A549 (cell line): ENCODE results near the gene APOBEC3C. TPM values are rescaled to one million over a fixed set of nuclear protein-coding genes. Genes with fewer than 3 reads are reported as not detected.

ENCODE experiments used
- ATAC-seq, 2 experiments: fragments of 200-7000 bp in 1 of 2; fragments of >200 bp in 1 of 2; cut with Nextera tagmentation in 1 of 2; cut with Tn5 transposase in 1 of 2; 3 replicates each; pipeline versions ENCODE4 v1.8.0 to v1.9.1; 2018 to 2020; ENCODE audit warnings: mild to moderate bottlenecking in 1 of 2, moderate library complexity in 1 of 2
- CTCF ChIA-PET: fragments of 300-600 bp; sonication (Branson Sonifier 250); formaldehyde crosslinking; extraction: SDS; loops from one replicate; lab custom pipeline; 2021; ENCODE audit warnings: antibody characterized with exemption, inconsistent platforms; lab: Yijun Ruan, JAX
- POLR2A ChIA-PET: fragments of 350-600 bp; formaldehyde crosslinking; extraction: SDS; loops from one replicate; lab custom pipeline; 2021; ENCODE audit warnings: antibody characterized with exemption, inconsistent platforms; lab: Yijun Ruan, JAX
- DNase-seq, 2 experiments: peaks; one replicate each; pipeline versions ENCODE4 v3.0.0 to v3.0.0-alpha.2; 2011 to 2016; ENCODE audit warnings: low read depth in 1 of 2, low spot score in 1 of 2
- FAIRE-seq: peaks from 2 replicates; lab custom pipeline; 2011; peaks lifted over from hg19 to GRCh38; lab: Jason Lieb, UNC
- H3K27ac ChIP-seq, 2 experiments: fragments of >200 bp; sonication (Bioruptor Twin); formaldehyde crosslinking; 3 replicates each; pipeline ENCODE4 v1.5.1; 2016 to 2017
- H3K4me1 ChIP-seq: fragments of >200 bp; sonication (Bioruptor Twin); formaldehyde crosslinking; 3 replicates; pipeline ENCODE4 v1.6.1; 2016
- H3K4me2 ChIP-seq: fragments of >200 bp; sonication (Bioruptor Twin); formaldehyde crosslinking; 3 replicates; pipeline ENCODE4 v1.6.1; 2016
- H3K4me3 ChIP-seq: fragments of >200 bp; sonication (Bioruptor Twin); formaldehyde crosslinking; 3 replicates; pipeline ENCODE4 v1.5.1; 2016
- H3K9me3 ChIP-seq: fragments of >200 bp; sonication (Bioruptor Twin); formaldehyde crosslinking; 3 replicates; pipeline ENCODE4 v1.6.1; 2016
- CBX2 ChIP-seq: fragments of 200-600 bp; sonication (generic); IDR thresholded peaks from 2 replicates; pipeline ENCODE4 v1.6.1; 2016; ENCODE audit warnings: low read depth, mild to moderate bottlenecking, borderline replicate concordance
- CTCF ChIP-seq: fragments of >200 bp; sonication (Bioruptor Twin); formaldehyde crosslinking; IDR thresholded peaks from 3 replicates; pipeline ENCODE4 v1.5.1; 2016
- EHF ChIP-seq: fragments of 250-450 bp; sonication (Bioruptor Pico); IDR thresholded peaks from 2 replicates; pipeline ENCODE4 v1.5.0; 2020; ENCODE audit warnings: mild to moderate bottlenecking
- EHMT2 ChIP-seq: fragments of 200-600 bp; sonication (generic); IDR thresholded peaks from 2 replicates; pipeline ENCODE4 v1.6.1; 2016; ENCODE audit warnings: antibody characterized with exemption, low read depth, mild to moderate bottlenecking, moderate library complexity
- FOSB ChIP-seq: fragments of 250-450 bp; sonication (Bioruptor Pico); IDR thresholded peaks from 2 replicates; pipeline ENCODE4 v1.5.0; 2020; ENCODE audit warnings: mild to moderate bottlenecking, moderate library complexity
- HES2 ChIP-seq: fragments of >200 bp; sonication (Bioruptor Twin); formaldehyde crosslinking; IDR thresholded peaks from 2 replicates; pipeline ENCODE4 v1.6.1; 2016
- MAFK ChIP-seq: fragments of 450-650 bp; IDR thresholded peaks from 2 replicates; pipeline ENCODE4 v1.6.1; 2014; ENCODE audit not compliant: partially characterized antibody
- MAX ChIP-seq: IDR thresholded peaks from 2 replicates; pipeline ENCODE4 v1.6.1; 2012
- MYC ChIP-seq: IDR thresholded peaks from 2 replicates; pipeline ENCODE4 v1.6.1; 2012; ENCODE audit warnings: mild to moderate bottlenecking, inconsistent platforms, low read length, improper control_type of control experiment, borderline replicate concordance
- NPAS2 ChIP-seq: fragments of 250-450 bp; sonication (Bioruptor Pico); IDR thresholded peaks from 2 replicates; pipeline ENCODE4 v1.8.0; 2022; ENCODE audit warnings: mild to moderate bottlenecking, moderate library complexity, borderline replicate concordance
- PHF8 ChIP-seq: fragments of 200-600 bp; sonication (generic); IDR thresholded peaks from 2 replicates; pipeline ENCODE4 v1.6.1; 2016; ENCODE audit warnings: low read depth, mild to moderate bottlenecking, antibody characterized with exemption, moderate library complexity, borderline replicate concordance
- RAD21 ChIP-seq, 2 experiments: fragments of >200 bp in 1 of 2; sonication (Bioruptor Twin) in 1 of 2; formaldehyde crosslinking in 1 of 2; IDR thresholded peaks in 1 of 2; conservative IDR thresholded peaks in 1 of 2; 2 replicates in 1 of 2; 3 replicates in 1 of 2; pipeline ENCODE4 v1.6.1; 2012 to 2018; ENCODE audit warnings: inconsistent platforms in 1 of 2
- SMC3 ChIP-seq: fragments of >200 bp; sonication (Bioruptor Twin); formaldehyde crosslinking; IDR thresholded peaks from 3 replicates; pipeline ENCODE4 v1.6.1; 2018; ENCODE audit warnings: inconsistent platforms
- TFCP2L1 ChIP-seq: fragments of 250-450 bp; sonication (Bioruptor Pico); IDR thresholded peaks from 2 replicates; pipeline ENCODE4 v1.5.0; 2021; ENCODE audit warnings: mild to moderate bottlenecking
- WGBS: methylation state at CpG from one replicate; pipeline ENCODE4 v1.1.6; 2017; ENCODE audit errors: missing lambda C conversion rate; 5-methylcytosine and 5-hydroxymethylcytosine counted together
- polyA plus RNA-seq, 4 experiments: library from polyadenylated mRNA; depleted of rRNA in 3 of 4; stranded (reverse); fragments of >200 nt; fragmentation: RNase III in 1 of 4; extraction: RNeasy Plus Mini Kit Qiagen cat#74134 plus additional on column Dnase treatment in 1 of 4; gene quantifications; 2 replicates in 3 of 4; 3 replicates in 1 of 4; pipeline ENCODE4 v1.2.3, GENCODE V29; 2011 to 2017

Gene APOBEC3C
- polyA plus RNA-seq, 2 of the 4 experiments (the other 2 are of a cell fraction): 15.1 to 31.7 TPM

- H3K9me3 ChIP-seq: peaks cover 5% of the 10 kb centered on the region; the same call in 1 of the 3 replicates
- ChIA-PET POLR2A (no interaction called here), CTCF (interaction anchor here (1.3 to 4.4 kb wide), 2 partner anchors 30 to 43 kb away, joined by 4 to 28 read pairs; no protein-coding TSS in a partner anchor)
Measured at GRCh38 chr22:38972558-38972957, 41.5 kb upstream of the APOBEC3C start.

GRCh38 chr22:38973289-38974169 lies 40.5 kb upstream of the APOBEC3C start:
- POLR2A ChIA-PET: no interaction called here
- DNase-seq: peak; percentile 41 to 58

More at GRCh38 chr22:38972558-38972957, 41.5 kb upstream of the APOBEC3C start:
- Histone ChIP-seq H3K27ac (no peak overlapping the region), H3K4me2 (no peak overlapping the region), H3K4me3 (no peak overlapping the region), H3K4me1 (no peaks in the 10 kb centered on the region)
- FAIRE-seq (no peak), DNase-seq (no peak), ATAC-seq (no peak)
- TF ChIP-seq MYC: no peak
- TF ChIP-seq MAFK: no peak
- no peak for TF ChIP-seq FOSB
- TF ChIP-seq SMC3: no peak
- no peak for TF ChIP-seq TFCP2L1 (CRISPR knock-in tag)
- TF ChIP-seq PHF8: no peak
- TF ChIP-seq CBX2: no peak
- no peak for TF ChIP-seq EHMT2
- TF ChIP-seq NPAS2 (CRISPR knock-in tag): no peak
- 80% methylated on average over 5 of the region's 5 CpGs for WGBS

More at GRCh38 chr22:38973289-38974169, 40.5 kb upstream of the APOBEC3C start:
- 39% methylated on average over 12 of the region's 15 CpGs for whole genome bisulfite sequencing
- Histone ChIP-seq H3K9me3 (peaks cover 5% of the 10 kb centered on the region; the same call in 1 of the 3 replicates), H3K4me2 (0 out of 3 replicates have a peak overlapping the region, but pooled peaks have one; percentile 39), H3K27ac (no peak overlapping the region), H3K4me3 (no peak overlapping the region), H3K4me1 (no peaks in the 10 kb centered on the region)
- CTCF ChIA-PET: interaction anchor here (0.6 to 4.4 kb wide), 15 partner anchors 8 to 205 kb away, joined by 3 to 28 read pairs (median 4); no protein-coding TSS in a partner anchor
- no peak for FAIRE-seq
- peak; percentile 53 to 59 for TF ChIP-seq RAD21 (conservative IDR thresholded peaks at IDR 0.05 in 1 of 2, IDR thresholded peaks at IDR 0.05 in 1 of 2)
- TF ChIP-seq SMC3: peak; percentile 42; the same call in 2 of the 3 replicates
- TF ChIP-seq HES2: no peak
- 0 out of 2 replicates have a peak, but pooled peaks have one; percentile 16 for TF ChIP-seq MAX
- peak; percentile 53 for TF ChIP-seq CTCF
- no peak for TF ChIP-seq EHF (CRISPR knock-in tag)
- peak; percentile 81 to 86 for ATAC-seq
